ENCODE measurements around the gene DNAJC24.

The DNAJC24 gene

DNA sequence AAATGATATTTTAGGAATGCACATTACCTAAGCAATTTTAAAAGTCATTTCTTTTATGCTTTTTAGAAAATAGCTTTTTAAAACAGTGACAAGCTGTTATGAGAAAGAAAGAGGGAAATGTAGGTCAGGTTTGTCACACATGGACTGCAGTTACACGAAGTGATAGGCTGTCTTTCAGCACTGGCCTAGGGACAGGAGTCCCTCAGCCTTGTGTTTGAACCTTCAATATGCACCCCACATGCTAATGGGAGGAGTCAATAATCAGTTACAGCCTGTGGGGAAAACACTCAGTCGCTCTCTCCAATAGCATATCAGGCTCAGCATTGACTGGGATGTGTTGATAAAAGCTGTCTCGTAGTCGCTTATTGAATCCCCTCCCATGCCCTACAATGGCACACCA lies 45.8 kb downstream of the DNAJC24 start:
- DNase-seq (ENCODE audit: low read depth) = no peak

DNA sequence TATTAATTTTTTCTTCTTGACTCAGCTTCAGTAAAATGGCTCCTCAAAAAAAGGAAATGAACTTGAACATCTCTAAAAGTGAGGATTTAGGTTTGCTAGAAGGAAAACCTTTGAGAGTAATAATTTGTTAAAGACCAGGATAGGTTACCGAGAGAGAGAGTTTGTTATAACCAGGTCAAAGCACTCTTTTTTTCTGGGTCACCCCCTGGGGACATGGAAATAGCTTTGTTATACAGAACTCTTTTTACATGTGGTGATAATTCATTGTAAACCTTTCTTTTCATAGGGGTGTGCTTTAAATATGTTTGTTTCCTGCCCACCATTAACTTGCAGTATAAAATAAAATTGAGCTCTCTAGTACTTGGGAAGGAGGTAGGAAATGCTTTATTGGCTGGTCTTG lies 47.7 kb downstream of the DNAJC24 start:
- DNase-seq (ENCODE audit: low read depth) = no peak

DNA sequence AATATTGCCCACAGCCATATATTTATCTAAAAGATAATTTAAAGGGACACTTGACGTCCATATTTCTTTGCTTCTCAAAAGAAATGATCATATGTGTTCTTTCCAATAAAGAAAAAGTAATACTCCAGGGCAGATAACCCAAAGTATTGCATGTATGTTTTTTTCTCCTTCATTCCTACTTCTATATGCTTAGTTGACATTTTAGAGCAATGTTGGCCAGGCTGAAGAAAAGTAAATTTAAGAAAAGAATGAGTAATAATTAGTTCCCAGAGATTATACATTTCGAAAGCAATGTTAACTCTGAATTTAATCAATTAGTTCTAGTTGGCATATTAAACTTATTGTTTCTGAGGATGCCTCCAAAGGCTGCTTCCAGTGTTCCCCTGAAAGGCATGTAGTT lies 48.2 kb downstream of the DNAJC24 start:
- no peak for DNase-seq (ENCODE audit: low read depth)

DNA sequence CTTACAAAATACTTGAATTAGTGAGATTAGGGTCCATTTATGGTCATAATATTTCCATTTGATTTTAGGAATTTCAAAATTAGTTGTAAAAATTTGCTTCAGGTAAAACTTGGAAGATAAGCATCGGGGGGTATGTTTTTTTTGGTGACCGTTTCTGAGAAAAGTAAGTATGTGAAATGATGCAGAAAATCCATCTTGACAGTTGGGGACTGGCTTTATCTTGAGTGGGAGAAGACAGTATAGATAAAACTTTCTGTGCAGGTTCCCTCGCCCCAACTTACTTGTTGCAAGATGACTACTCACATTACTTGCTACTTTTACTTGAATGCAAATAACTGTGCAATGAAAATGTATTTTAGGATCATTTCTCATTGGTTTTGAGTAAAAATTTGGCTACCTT lies 49.5 kb downstream of the DNAJC24 start:
- no peak for DNase-seq (ENCODE audit: low read depth)

DNA sequence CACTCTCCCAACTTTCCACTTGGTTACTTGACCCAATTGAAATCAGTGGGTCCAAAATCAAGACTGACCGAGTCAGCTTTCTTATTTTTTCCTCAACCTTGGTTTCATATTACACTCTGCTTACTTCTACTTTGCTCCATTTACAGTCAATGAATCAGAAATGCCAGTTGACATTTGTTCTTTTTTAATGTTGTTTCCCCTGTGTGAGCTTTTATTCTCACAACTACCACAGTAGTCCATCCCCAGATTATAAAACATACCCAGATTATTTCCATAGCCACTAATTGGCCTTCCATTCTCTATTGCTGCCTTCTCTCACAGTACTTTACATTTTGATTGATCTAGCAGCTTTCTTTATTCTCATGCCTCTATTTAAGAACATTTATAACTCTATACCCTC lies 50.0 kb downstream of the DNAJC24 start:
- no peak for DNase-seq (ENCODE audit: low read depth)

DNA sequence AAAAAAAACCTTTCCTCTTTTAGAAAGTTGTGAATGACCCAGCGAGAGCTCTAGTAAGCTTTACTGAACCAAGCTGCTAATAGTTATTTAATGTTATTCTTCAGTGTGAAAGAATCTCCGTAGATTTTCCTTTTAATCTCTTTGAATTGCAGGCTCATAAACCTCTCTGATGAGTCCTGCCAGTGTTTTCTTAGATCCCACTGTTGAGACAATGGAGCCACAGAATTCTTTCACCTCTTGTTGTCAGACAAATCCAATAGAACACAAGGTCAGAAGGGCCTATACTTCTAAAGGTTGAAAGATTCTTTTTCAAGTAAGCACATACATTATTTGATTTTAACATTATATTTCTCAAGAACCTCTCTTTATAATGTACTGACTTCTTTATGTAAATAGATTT lies 52.2 kb downstream of the DNAJC24 start:
- no peak for DNase-seq (ENCODE audit: low read depth)

DNA sequence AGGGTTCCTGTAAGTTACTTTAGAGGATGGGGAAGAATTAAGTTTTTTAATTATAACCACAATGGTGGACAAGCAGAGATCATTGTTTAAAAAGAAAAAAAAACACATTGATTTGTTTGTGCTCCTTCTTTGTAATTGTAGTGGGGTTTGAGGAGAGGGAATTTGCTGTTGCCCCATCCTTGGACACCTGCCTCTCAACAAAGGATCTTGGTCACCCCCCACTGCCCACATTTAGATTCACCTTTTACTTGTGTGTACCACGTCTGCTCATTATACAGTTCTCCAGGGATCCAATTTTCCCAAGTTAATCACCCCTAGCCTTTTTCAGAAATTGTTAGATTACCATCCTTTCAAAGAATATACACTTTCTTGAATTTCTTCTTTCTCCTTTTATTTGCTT lies 53.0 kb downstream of the DNAJC24 start:
- no peak for DNase-seq (ENCODE audit: low read depth)

DNA sequence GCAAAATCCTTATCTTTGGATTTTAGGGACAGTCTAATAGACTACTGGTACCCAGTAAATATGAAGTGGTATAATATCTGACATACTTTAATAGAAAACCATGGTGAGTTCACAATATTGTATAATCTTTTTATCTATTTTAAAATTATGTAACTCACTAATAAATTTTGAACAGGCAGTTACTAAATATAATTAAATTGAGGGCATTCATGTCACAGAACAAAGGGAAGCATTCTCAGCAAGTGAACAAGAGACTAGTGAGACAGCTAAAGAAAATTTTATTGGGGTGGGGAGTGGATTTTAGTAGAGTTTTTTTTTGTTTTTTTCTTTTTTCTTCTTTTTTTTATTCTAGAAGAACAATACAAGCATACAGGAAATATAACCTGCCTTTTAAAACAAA lies 55.0 kb downstream of the DNAJC24 start:
- DNase-seq (ENCODE audit: low read depth) = no peak

DNA sequence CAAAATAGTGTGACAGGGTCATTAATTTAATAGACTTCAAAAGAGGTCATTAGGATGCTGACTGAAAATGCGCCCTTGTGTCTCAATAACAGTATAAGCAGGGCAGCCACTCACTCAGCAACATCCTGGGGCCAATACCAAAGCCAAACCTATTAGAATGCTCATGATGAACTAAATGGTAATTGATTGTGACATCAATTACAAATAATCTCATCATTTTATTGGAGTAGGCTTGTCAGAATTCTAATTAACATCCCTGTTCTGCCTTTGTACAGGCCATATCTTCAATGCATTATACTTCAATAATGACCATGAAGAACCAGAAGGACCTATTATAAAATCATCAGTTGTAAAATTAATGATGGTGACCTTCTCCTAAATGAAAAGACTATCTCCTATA lies 64.2 kb downstream of the DNAJC24 start:
- no peak for DNase-seq (ENCODE audit: low read depth)

DNA sequence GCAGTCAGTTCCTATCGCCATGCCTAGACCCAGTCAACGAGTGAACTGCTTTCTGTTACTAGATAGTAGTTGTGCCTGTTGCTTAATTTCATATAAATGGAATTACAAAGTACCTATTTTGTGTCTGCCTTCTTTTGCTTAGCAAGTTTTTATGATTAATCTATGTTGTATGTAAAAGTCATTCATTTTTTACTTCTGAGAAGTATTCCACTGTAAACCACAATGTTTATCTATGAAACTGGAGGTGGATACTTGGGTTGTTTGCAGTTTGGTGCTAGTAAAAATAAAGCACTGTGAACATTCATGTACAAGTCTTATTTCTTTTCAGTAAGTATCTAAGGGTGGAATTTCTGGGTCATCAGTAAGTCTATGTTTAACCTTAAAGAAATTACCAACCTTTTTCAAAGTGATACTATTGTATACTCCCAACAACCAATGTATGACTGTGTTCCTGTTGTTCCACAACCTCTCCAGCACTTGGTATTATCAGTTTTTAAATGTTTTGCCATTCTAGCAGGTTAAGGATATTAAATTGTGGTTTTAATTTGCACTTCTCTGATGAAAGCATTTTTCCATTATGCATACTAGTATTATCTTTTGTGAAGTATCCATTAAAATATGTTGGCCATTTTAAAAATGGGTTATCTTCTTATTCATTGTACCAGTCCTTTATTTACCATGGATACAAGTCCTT lies 68.2 kb downstream of the DNAJC24 start:
- peak; percentile 16 for DNase-seq (ENCODE audit: low read depth)

DNA sequence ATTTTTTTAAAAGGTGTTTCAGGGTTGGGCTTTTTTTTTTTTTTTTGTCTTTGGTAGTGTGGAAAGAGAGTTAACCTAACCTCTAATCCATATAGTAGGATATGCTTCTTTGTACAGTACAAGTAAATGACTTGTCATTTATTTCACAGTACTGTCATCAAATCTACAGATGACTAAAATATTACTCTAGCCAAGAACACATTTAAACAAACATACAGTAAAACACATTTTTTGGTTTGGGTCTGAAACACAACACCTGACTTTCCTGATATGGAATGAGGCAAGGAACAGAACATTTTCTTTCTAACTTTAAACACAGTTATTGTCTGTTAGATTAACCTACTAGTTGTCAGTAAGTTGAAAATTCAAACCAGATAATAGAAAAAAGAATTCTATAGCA lies 71.6 kb downstream of the DNAJC24 start:
- DNase-seq (ENCODE audit: low read depth) = no peak

DNA sequence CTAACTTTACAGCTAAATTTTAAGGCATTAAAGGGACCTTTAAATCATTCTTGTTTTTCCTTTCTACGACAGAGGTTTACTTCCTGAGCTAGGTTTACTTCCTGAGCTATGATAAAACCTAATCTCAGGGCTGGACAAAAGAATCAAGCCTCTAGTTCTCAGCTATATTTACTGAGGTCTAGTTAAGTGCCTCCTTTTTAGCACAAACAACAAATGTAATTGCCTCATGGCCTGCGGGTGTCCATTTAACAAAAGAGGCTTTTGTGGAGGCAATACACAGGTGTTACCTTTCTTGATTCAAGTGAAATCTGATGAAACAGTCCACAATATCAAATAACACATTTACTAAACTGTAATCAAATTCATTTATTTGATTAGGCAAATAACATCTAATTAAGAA lies 72.4 kb downstream of the DNAJC24 start:
- no peak for DNase-seq (ENCODE audit: low read depth)

DNA sequence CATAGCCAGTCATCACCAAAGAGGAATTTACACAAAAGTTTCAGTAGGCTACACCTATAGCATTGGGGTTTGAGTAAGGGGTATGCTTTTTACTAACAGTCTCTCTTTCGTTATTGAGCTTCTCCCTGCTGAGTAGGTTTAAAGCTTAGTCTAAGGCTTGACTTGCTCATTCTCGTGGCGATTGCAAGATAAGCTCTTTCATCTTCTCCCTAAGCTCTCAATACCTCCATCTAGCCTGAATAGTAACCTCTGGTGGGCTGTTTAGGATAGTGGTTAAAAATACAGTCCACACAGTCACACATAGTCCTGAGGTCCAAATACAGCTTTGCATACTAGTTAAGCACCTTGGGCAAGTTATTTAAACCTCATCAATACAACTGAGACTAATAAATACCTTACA lies 74.1 kb downstream of the DNAJC24 start:
- no peak for DNase-seq (ENCODE audit: low read depth)

DNA sequence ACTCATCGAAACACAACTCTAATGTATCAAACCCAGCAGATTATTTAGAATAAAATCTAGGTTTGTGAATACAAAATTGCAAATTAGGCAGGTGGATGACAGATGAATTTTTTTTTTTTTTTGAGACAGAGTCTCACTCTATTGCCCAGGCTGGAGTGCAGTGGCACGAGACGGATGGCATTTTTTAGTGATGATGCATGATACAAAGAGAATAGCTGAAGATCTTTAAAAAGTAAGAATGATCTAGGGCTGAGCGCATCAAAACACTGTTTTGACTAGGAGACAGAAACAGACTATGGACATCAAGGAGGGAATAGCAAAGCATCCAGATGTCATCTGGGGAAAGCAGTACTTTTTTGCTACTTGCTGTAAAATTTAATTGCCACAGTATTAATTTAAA lies 76.0 kb downstream of the DNAJC24 start:
- DNase-seq (ENCODE audit: low read depth) = no peak

DNA sequence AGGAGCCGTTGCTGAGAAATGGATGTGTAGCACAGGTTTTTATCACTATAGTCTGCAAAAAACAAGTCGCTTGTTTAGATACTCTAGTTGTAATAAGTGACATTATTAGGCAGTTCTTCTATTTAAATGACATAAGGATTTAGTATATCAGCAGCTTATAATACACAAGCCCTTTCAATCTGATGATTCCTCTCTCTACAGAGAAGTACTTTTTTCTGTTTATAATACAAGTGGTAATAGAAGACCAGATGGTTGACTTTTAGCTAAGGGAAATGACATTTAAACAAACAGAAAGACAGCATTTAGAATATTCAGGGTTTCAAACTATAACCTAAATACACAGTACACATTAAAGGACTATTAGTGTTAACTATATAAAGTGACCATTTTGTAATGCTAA lies 79.4 kb downstream of the DNAJC24 start:
- DNase-seq (ENCODE audit: low read depth) = no peak

DNA sequence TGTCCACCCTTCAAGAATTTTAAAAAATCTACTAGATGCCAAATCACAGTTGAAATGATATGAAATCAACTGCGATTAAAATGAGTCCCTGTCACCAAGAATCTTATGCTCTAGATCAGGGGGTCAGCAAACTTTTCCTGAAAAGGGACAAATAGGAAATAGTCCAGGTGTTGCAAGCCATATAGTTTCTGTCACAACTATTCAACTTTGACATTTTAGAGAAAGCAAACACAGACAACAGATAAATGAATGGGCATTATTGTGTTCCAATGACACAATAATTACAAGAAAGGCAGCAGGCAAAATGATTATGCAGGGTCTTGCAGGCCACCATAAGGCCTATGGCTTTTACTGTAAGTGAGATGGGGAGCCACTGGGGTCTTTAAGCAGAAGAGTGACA lies 81.2 kb downstream of the DNAJC24 start:
- DNase-seq (ENCODE audit: low read depth) = no peak

DNA sequence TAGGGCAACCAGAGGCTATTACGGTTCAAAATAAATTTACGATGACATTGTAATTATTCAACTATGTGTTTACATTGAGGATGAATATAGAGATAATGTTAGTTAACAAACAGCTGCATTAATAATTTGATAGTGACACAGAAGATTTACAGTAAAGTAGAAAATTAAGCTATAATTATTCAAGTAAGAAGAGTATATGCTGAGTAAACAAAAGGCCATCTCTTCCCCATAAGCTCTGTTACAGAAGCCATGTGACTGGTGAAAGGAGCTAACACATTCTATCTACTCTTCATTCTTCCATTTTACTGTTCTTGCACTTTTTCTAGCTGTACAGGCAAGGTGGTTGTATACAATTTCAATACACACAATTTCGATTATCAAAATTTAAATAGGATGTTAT lies 85.5 kb downstream of the DNAJC24 start:
- no peak for DNase-seq (ENCODE audit: low read depth)

DNA sequence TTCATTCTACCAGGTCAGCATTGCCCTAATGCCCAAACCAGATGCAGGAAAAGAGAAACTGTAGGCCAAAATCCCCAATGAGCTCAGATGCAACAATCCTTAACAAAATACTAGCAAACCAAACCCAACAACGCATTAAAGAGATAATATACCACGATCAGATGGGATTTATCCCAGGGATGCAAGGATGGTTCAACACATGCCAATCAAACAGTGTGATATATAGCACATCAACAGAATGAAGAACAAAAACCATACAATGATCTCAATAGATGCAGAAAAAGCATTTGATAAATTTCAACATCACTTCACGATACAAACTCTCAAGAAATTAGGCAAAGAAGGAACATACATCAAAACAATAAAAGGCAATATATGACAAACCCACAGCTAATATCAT lies 94.8 kb downstream of the DNAJC24 start:
- no peak for DNase-seq (ENCODE audit: low read depth)

DNA sequence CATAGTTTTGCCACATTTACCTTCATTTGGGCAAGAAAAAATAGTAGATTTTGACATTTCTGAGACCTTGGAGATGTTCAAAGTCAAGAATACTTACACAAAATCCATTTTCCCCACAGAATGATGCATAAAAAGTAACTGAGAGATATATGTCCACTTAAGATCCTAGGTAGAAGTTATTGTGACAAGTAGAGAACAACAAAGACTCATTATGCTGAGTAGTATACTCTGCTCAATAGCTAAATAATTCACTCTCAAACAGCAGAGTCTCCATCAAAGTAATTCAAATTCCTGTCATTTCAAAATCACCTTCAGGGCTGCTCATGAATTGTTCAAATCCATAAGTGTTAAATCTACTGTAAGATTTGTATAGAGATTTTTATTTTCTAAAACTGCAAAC lies 104.4 kb downstream of the DNAJC24 start:
- DNase-seq (ENCODE audit: low read depth) = no peak

DNA sequence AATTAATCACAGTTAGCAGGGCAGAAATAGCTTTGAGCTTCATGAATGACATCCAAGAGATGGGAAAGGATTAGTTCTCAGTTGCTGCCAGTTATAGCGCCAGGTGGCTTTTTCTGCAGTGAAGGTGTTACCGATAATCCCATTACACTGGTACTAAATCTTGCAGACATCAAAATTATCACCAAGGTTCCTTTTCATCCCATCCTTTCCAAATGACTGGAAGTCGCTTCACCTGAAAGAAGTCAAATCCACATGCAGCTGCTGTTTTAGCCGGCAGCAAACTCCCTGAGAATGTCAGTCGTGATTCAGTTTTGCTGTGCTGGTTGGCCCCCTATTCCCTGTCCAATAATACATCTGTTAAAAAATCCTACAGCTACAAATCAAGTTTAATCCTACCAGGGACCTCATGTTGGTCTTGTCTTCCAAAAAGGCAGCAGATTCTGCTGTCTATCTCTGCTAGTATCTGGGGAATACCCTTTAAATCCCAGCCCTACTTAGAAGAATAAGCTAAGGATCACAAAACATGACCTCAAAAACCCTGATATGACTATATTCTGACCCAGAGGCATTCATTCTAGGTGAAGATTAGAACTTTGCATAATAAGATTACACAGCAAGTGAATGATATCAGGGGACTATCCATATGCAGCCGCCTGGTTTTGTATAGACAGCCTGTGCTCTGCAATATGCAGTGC lies 108.0 kb downstream of the DNAJC24 start:
- no peak for DNase-seq (ENCODE audit: low read depth)

DNA sequence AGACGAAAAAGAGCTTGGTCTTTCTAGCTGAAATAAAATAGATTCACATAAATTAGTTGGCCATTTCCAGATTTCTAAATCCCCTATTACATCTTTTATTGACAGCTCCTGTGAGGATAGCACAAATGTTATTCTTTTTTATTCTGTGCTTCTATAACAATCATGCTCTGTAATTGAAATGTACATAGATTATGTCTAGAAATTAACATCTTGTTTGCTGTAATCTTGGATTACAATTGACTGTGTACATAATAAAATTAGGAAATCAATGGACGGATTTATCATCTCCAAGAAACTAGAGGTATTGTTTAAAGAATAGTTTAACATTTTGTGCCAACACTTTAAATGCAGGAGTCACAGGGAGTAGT lies 108.5 kb downstream of the DNAJC24 start:
- DNase-seq (ENCODE audit: low read depth) = no peak

DNA sequence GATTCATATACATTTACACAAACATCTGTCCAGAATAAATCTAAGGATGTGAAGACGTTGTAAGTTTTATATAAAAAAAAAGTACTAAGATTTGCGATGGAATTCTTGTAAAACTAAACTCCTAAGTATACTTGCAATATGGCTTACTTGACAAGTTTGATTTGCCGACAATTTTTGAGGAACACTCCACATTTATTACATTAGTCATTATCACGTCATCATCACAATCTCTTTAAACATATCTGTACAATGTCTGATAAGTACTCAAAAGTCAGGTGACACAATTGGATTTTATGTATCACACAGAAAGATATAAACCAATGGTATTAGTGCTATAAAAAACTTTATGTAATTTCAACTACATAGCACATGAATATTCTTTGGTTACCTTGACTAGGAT lies 109.4 kb downstream of the DNAJC24 start:
- DNase-seq (ENCODE audit: low read depth) = no peak

DNA sequence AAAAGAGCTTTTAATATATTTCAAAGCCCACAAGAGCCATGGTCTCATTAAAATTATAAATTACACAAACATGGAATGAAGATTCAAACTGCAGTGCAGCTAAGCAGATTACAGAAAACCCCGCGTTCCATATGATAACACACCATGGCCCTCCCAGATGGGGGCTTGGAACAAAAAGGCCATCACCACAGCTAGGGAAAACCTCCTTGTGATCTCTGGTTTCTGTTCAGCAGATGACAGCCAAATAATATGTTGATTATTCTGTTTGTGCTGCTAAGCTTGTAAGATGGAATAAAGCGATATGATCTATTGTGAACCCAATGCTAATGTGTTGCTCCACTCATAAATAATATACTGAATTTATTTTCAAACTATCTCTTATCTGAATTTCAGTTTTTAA lies 111.3 kb downstream of the DNAJC24 start:
- no peak for DNase-seq (ENCODE audit: low read depth)

Measured in stromal cell of bone marrow (primary cell).